Measurements from ENCODE around the gene PDZD2. TPM values are rescaled to one million over a fixed set of nuclear protein-coding genes. Genes with fewer than 3 reads are reported as not detected.

The PDZD2 gene
- total RNA-seq, 4 donors from 2014 or later: 10.2 to 15.0 (median 12.2) TPM

DNA sequence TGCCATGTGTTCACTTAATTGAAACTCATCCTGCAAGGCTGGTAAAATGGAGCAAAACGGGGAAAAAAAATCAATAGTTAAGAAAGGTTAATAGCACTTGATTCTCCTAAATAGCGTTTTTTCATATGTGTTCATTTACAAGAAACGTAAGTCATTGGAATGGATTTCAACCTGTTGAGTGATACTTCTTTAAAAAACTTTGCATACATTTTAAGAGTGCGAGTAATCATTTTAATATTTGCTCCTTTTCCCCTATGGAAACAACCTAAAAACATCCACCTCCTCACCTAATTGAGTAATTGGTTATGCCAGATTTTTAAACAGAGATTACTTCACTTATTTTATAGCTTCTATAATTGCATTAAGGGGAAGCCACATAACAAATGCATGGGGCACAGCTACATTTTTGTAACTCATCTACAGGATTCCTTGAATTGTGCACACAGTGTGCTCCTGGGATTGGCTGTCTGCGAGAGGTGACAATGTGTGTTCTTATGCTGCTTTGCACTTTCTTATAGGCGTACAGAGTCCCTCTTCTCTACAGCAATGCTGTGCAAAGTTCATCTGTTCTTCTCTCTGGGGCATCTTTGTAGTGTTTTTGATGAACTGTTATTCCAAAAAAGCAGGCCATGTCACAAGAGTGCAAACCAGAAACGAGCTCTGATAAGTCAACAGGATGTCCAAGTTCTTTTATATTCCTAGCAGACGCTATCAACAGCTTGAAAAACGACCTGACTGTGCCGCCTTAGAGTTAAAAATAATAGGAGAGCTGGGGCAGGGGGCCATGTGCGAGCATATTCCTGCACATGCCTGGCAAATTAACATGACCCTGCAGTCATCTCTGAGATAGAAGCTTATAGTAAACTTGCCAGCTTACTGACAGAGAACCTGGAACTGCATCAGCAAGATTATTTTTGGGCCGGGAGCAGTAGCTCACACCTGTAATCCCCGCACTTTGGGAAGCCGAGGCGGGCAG is 417.2 kb downstream of the PDZD2 start:
- Histone ChIP-seq H3K27me3 (no peaks in the 10 kb centered on the region), H3K36me3 (peaks cover 0 to 48% (median 0%) of the 10 kb centered on the region in 4 donors), H3K4me3 (no peak overlapping the region), H3K9me3 (no peaks in the 10 kb centered on the region), H3K27ac (replicated peaks in 1 of 4) (no peak overlapping the region), H3K4me1 (peaks cover 0 to 17% (median 2%) of the 10 kb centered on the region in 4 donors)
- TF ChIP-seq POLR2AphosphoS5 (IDR thresholded peaks at IDR 0.05): no peak
- TF ChIP-seq POLR2A (IDR thresholded peaks at IDR 0.05; ENCODE audit: low read depth): no peak
- TF ChIP-seq EP300 (IDR thresholded peaks at IDR 0.05): no peak
- TF ChIP-seq, protein P1, sequence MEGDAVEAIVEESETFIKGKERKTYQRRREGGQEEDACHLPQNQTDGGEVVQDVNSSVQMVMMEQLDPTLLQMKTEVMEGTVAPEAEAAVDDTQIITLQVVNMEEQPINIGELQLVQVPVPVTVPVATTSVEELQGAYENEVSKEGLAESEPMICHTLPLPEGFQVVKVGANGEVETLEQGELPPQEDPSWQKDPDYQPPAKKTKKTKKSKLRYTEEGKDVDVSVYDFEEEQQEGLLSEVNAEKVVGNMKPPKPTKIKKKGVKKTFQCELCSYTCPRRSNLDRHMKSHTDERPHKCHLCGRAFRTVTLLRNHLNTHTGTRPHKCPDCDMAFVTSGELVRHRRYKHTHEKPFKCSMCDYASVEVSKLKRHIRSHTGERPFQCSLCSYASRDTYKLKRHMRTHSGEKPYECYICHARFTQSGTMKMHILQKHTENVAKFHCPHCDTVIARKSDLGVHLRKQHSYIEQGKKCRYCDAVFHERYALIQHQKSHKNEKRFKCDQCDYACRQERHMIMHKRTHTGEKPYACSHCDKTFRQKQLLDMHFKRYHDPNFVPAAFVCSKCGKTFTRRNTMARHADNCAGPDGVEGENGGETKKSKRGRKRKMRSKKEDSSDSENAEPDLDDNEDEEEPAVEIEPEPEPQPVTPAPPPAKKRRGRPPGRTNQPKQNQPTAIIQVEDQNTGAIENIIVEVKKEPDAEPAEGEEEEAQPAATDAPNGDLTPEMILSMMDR (IDR thresholded peaks at IDR 0.05): no peak
- WGBS: 70% methylated on average over 15 of the region's 15 CpGs
- DNase-seq (ENCODE audit: extremely low spot score): no peak
- intact Hi-C loops (cut with DNase I): no loop called here

DNA sequence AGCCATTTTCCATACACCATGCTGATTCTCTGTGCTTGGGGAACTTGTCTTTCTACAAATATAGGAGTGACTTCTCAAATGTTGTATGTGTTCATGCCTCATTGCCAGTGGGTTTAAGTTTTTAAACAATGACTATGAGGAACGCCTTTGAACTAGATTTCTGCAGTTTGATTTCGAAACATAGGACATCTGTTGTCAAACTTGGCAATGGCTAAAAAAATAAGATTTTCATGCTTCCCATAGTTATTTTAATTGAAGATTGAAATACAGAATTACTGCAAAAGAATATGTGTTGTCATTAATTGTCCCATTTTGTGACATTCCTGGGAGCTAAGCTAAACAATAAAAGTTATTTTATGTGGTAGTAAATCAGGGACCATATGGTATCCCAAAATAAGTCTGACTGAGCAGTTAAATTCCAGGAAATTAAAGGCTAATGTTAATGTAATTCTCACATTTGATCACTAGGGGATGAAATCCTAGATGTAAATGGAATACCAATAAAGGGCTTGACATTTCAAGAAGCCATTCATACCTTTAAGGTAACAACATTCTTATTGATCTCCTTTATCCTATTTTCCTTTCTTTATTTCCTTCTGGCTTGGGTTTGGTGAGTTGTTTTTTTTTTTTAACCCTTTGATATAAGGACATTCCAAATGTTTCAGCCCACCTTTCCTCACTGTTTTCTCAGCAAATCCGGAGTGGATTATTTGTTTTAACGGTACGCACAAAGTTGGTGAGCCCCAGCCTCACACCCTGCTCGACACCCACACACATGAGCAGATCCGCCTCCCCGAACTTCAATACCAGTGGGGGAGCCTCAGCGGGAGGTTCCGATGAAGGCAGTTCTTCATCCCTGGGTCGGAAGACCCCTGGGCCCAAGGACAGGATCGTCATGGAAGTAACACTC is 418.5 kb downstream of the PDZD2 start:
- Histone ChIP-seq H3K36me3 (peaks cover 0 to 54% (median 0%) of the 10 kb centered on the region in 4 donors), H3K27me3 (no peaks in the 10 kb centered on the region), H3K9me3 (no peaks in the 10 kb centered on the region), H3K27ac (replicated peaks in 1 of 4) (no peak overlapping the region), H3K4me3 (no peak overlapping the region), H3K4me1 (peaks cover 0 to 17% (median 2%) of the 10 kb centered on the region in 4 donors)
- DNase-seq (ENCODE audit: extremely low spot score): no peak
- TF ChIP-seq POLR2A (IDR thresholded peaks at IDR 0.05; ENCODE audit: low read depth): no peak
- TF ChIP-seq, protein P1 (IDR thresholded peaks at IDR 0.05): peak in 1 of 3 experiments; percentile 24
- 92% methylated on average over 12 of the region's 12 CpGs for WGBS
- intact Hi-C loops (cut with DNase I): no loop called here

DNA sequence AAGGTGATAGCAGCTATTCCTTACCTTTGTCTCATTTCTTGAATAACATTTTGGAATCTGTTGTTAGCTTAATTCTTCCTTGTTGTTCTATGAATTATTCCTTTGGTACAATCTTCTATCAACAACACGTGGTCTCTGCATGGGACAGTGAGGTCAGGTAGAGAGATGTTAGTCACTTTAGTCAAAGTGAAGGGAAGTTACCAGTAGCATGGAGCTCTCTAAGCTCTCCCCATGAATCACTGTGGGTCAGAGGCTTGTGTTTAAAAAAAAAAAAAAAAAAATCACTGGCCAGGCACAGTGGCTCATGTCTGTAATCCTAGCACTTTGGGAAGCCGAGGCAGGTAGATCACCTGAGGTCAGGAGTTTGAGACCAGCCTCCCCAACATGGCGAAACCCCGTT is 419.2 kb downstream of the PDZD2 start:
- Histone ChIP-seq H3K4me1 (peaks cover 0 to 17% (median 2%) of the 10 kb centered on the region in 4 donors), H3K4me3 (no peak overlapping the region), H3K27ac (replicated peaks in 1 of 4) (no peak overlapping the region), H3K27me3 (no peaks in the 10 kb centered on the region), H3K36me3 (peaks cover 0 to 54% (median 2%) of the 10 kb centered on the region in 4 donors), H3K9me3 (no peaks in the 10 kb centered on the region)
- DNase-seq (ENCODE audit: extremely low spot score): no peak
- intact Hi-C loops (cut with DNase I): no loop called here
- no peak for TF ChIP-seq EP300 (IDR thresholded peaks at IDR 0.05)
- no peak for TF ChIP-seq POLR2AphosphoS5 (IDR thresholded peaks at IDR 0.05)
- TF ChIP-seq, protein P1 (IDR thresholded peaks at IDR 0.05): no peak
- TF ChIP-seq POLR2A (IDR thresholded peaks at IDR 0.05; ENCODE audit: low read depth): no peak
- WGBS: 95% methylated on average over 4 of the region's 4 CpGs

DNA sequence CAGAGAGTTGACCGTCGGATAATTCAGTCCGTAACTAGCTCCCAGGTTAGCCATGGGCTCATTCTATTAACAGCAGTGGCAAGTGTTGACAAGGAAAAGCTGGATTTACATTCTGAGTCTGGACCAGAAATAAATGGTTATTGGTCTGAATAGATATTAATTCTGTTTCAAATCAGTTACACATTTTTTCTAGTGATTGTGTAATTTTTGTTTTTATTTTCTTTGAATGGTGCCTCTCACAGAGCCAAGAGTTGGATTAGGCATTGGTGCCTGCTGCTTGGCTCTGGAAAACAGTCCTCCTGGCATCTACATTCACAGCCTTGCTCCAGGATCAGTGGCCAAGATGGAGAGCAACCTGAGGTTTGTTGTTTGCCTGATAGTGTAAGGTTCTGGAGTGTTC is 420.1 kb downstream of the PDZD2 start:
- DNase-seq (ENCODE audit: extremely low spot score): no peak
- Histone ChIP-seq H3K4me1 (peaks cover 0 to 17% (median 2%) of the 10 kb centered on the region in 4 donors), H3K27ac (replicated peaks in 1 of 4) (no peak overlapping the region), H3K27me3 (no peaks in the 10 kb centered on the region), H3K36me3 (peaks cover 0 to 54% (median 3%) of the 10 kb centered on the region in 4 donors), H3K4me3 (no peak overlapping the region), H3K9me3 (no peaks in the 10 kb centered on the region)
- TF ChIP-seq POLR2AphosphoS5 (IDR thresholded peaks at IDR 0.05) (no peak), POLR2A (IDR thresholded peaks at IDR 0.05; ENCODE audit: low read depth) (no peak), EP300 (IDR thresholded peaks at IDR 0.05) (no peak)
- TF ChIP-seq, protein P1 (IDR thresholded peaks at IDR 0.05): no peak
- intact Hi-C loops (cut with DNase I): no loop called here
- 87% methylated on average over 3 of the region's 3 CpGs for WGBS

All from esophagus muscularis mucosa (tissue), 4 donors.